Fibroblast of skin of scalp (primary cell): ENCODE data around the gene GPC3.

ENCODE experiments used
- DNase-seq: peaks from one replicate; pipeline ENCODE4 v3.0.0-alpha.2; 2013

GPC3 gene

GRCh38 chrX:133493366-133493765 lies 492.0 kb downstream of the GPC3 start:
- no peak for DNase-seq

- DNase-seq = no peak
These were observed 494.4 kb downstream of the GPC3 start for GRCh38 chrX:133490955-133491354.
